TTC549 (cell line): Measurements from ENCODE around the gene RNF5.
"Not testable (repeated sequence)": the region's sequence is repeated elsewhere in the genome, so short reads cannot be mapped to it uniquely, and the experiment has no call there.

ENCODE experiments used
- FAIRE-seq: peaks from 2 replicates; lab custom pipeline; 2012; peaks lifted over from hg19 to GRCh38; lab: Jason Lieb, UNC

The RNF5 gene

GRCh38 chr6:32177788-32178546 lies at the start of gene RNF5:
Gene RNF5, plus strand, starts transcription at chr6:32178405. Its CDS starts 107 bp downstream, at chr6:32178512.
- peak; percentile 96 for FAIRE-seq

GRCh38 chr6:32128751-32129296 lies 49.4 kb upstream of the RNF5 start:
- FAIRE-seq, result no peak

- FAIRE-seq, result no peak
These were observed 48.7 kb upstream of the RNF5 start for GRCh38 chr6:32129297-32130088.

- FAIRE-seq, result no peak
These were observed 46.7 kb upstream of the RNF5 start for GRCh38 chr6:32131439-32131948.

GRCh38 chr6:32132110-32132509 lies 46.1 kb upstream of the RNF5 start:
- FAIRE-seq, result no peak

- no peak for FAIRE-seq
These were observed 44.4 kb upstream of the RNF5 start for GRCh38 chr6:32133786-32134185.

GRCh38 chr6:32137454-32137853 lies 40.8 kb upstream of the RNF5 start:
- FAIRE-seq, result no peak

- no peak for FAIRE-seq
These were observed 38.6 kb upstream of the RNF5 start for GRCh38 chr6:32139590-32139989.

- FAIRE-seq, result no peak
These were observed 37.7 kb upstream of the RNF5 start for GRCh38 chr6:32140420-32141046.

- not testable (repeated sequence) for FAIRE-seq
These were observed 34.0 kb upstream of the RNF5 start for GRCh38 chr6:32144238-32144637.

GRCh38 chr6:32146287-32146686 lies 31.9 kb upstream of the RNF5 start:
- FAIRE-seq, result no peak

GRCh38 chr6:32146687-32147086 lies 31.5 kb upstream of the RNF5 start:
- no peak for FAIRE-seq

GRCh38 chr6:32147401-32148132 lies 30.6 kb upstream of the RNF5 start:
- FAIRE-seq, result no peak

GRCh38 chr6:32148289-32149091 lies 29.7 kb upstream of the RNF5 start:
- FAIRE-seq, result no peak

GRCh38 chr6:32149092-32149755 lies 29.0 kb upstream of the RNF5 start:
- no peak for FAIRE-seq

- no peak for FAIRE-seq
These were observed 28.0 kb upstream of the RNF5 start for GRCh38 chr6:32149932-32150870.

- no peak for FAIRE-seq
These were observed 26.9 kb upstream of the RNF5 start for GRCh38 chr6:32151181-32151862.

- FAIRE-seq, result no peak
These were observed 26.1 kb upstream of the RNF5 start, which contains the start of gene PRRT1 for GRCh38 chr6:32151863-32152768. Gene PRRT1, minus strand, starts transcription at chr6:32151939. Its CDS starts 112 bp downstream, at chr6:32151827.
